Activated CD4-positive, alpha-beta T cell treated with anti-CD3 and anti-CD28 coated beads for 36 hours (primary cell): Measurements from ENCODE around the gene DGKB. TPM values are rescaled to one million over a fixed set of nuclear protein-coding genes. Genes with fewer than 3 reads are reported as not detected.

Experiments used
- ATAC-seq: fragments of 200-7000 bp; cut with Tn5 transposase; one replicate; pipeline ENCODE4 v1.10.0; 2021; ENCODE audit warnings: mild to moderate bottlenecking, moderate library complexity
- CTCF ChIA-PET: fragments of 350-600 bp; sonication (Branson Sonifier 250); formaldehyde crosslinking; loops from one replicate; lab custom pipeline; 2021; ENCODE audit warnings: antibody characterized with exemption; lab: Charles Lee
- POLR2A ChIA-PET: fragments of 350-600 bp; sonication (Branson Sonifier 250); formaldehyde crosslinking; loops from one replicate; lab custom pipeline; 2021; ENCODE audit warnings: antibody characterized with exemption, inconsistent platforms; lab: Charles Lee
- DNase-seq: peaks from one replicate; pipeline ENCODE4 v3.0.0-alpha.2; 2020
- H3K27ac Mint-ChIP-seq: one replicate; pipeline ENCODE4 v1.8.0; 2021; ENCODE audit warnings: mixed read lengths
- H3K27me3 Mint-ChIP-seq: one replicate; pipeline ENCODE4 v1.8.0; 2021; ENCODE audit warnings: mixed read lengths
- H3K36me3 Mint-ChIP-seq: one replicate; pipeline ENCODE4 v1.8.0; 2021; ENCODE audit warnings: low read depth, mixed read lengths
- H3K4me1 Mint-ChIP-seq: one replicate; pipeline ENCODE4 v1.8.0; 2021; ENCODE audit warnings: mixed read lengths
- H3K4me3 Mint-ChIP-seq: one replicate; pipeline ENCODE4 v1.8.0; 2021; ENCODE audit warnings: mild to moderate bottlenecking, moderate library complexity, mixed read lengths
- H3K9me3 Mint-ChIP-seq: one replicate; pipeline ENCODE4 v1.8.0; 2021; ENCODE audit warnings: low read depth, mixed read lengths
- intact Hi-C, 2 experiments: fragments of 100-400 bp; cut with DNase I in 1 of 2; cut with micrococcal nuclease in 1 of 2; formaldehyde crosslinking; loops; one replicate each; pipeline versions ENCODE4 v1.14.2 to v1.15.1; 2022 to 2024; cut with DNase I, micrococcal nuclease
- total RNA-seq, 2 experiments: library from RNA; stranded (reverse); gene quantifications; one replicate each; pipeline ENCODE4 v1.2.3, GENCODE V29; 2021

The DGKB gene
- total RNA-seq, 2 experiments from 2014 or later = not detected

DNA sequence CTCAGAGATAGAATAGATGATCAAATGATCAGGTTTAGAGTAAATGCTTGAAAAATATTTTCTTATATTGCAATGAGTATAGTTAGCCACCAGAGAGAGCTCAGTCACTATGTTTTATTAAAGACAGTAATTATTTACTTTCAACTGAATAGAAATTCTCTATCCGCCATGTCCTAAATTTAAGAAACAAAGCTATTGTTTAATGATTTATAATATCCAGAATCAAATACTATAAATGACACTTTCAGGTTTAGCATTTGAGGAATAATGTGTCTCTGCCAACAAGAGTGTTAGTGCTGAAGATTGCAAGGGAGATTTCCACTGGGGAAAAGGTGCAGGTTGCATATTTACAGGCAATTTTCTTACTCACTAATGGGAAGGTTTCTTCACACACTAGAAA is 184.7 kb downstream of the DGKB start:
- no peaks in the 10 kb centered on the region for H3K9me3 Mint-ChIP-seq
- intact Hi-C loops = loop anchor here (1.0 to 5.0 kb wide), 3 partner anchors 298 to 1354 kb away; no protein-coding TSS in a partner anchor
- no peaks in the 10 kb centered on the region for H3K27me3 Mint-ChIP-seq
- H3K4me1 Mint-ChIP-seq = peaks cover 9% of the 10 kb centered on the region
- H3K27ac Mint-ChIP-seq = no peak overlapping the region
- H3K36me3 Mint-ChIP-seq = no peaks in the 10 kb centered on the region
- POLR2A ChIA-PET = no interaction called here
- H3K4me3 Mint-ChIP-seq = no peak overlapping the region
- DNase-seq (no peak), ATAC-seq (no peak)
- CTCF ChIA-PET = interaction anchor here (1.7 kb wide), 1 partner anchor 299 kb away, joined by 4 read pairs; no protein-coding TSS in a partner anchor

DNA sequence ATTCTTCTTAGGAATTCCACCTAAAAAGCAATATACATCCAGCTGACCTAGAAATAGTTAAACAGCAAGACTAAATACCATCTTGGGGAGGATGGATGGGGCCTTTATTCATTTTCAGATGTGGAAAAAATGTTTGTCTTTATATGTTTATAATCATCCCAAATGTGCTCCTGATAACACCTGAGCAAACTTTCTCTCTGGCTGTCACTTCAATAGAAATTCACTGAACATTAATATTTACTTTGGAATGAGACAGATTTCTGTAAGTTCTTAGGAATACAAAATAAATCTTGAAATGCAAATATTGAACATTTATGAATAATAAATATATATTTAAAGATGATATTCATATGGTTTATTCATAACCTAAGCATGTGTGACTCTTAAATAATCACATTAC is 185.4 kb downstream of the DGKB start:
- intact Hi-C loops = loop anchor here (1.0 to 5.0 kb wide), 3 partner anchors 299 to 1355 kb away; no protein-coding TSS in a partner anchor

DNA sequence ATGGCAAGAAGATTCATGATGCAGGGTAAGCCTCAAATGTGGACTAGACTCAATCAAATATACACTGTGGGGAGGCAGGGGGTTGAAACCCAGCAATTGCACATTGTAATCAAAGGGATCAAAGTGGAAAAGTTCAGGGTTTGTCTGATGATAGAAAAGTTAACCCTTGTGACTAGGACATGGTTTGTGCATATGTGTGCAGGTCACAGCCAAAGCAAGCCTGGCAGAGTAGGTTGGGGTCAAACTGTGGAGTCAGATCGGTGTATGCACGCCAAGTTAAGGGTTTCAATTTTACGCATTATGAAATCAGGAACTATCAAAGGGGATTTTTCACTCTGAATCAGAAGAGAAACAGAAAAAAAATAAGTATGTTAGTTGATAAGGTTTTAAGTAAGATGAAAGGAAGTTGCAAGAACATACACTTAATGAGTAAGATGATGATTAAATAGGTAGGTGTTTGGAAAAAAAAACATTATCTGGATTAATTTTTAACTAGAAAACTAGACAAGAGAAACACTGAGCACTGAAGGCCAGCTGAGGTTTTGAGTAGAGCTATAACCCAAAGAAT is 188.3 kb downstream of the DGKB start:
- ChIA-PET CTCF (no interaction called here), POLR2A (no interaction called here)
- Mint-ChIP-seq H3K36me3 (no peaks in the 10 kb centered on the region), H3K27ac (no peak overlapping the region), H3K9me3 (no peaks in the 10 kb centered on the region), H3K27me3 (no peaks in the 10 kb centered on the region), H3K4me1 (peaks cover 9% of the 10 kb centered on the region), H3K4me3 (no peak overlapping the region)
- intact Hi-C loops = no loop called here
- DNase-seq = peak; percentile 31
- peak; percentile 97 for ATAC-seq

More for the DNA sequence above, 185.4 kb downstream of the DGKB start:
- no peak overlapping the region for H3K4me3 Mint-ChIP-seq
- no peaks in the 10 kb centered on the region for H3K36me3 Mint-ChIP-seq
- no peaks in the 10 kb centered on the region for H3K9me3 Mint-ChIP-seq
- H3K4me1 Mint-ChIP-seq = peaks cover 9% of the 10 kb centered on the region
- ChIA-PET CTCF (interaction anchor here (0.6 to 1.7 kb wide), 2 partner anchors 299 to 1370 kb away, joined by 3 to 4 read pairs; no protein-coding TSS in a partner anchor), POLR2A (no interaction called here)
- ATAC-seq = no peak
- DNase-seq = no peak
- no peaks in the 10 kb centered on the region for H3K27me3 Mint-ChIP-seq
- H3K27ac Mint-ChIP-seq = no peak overlapping the region

DNA sequence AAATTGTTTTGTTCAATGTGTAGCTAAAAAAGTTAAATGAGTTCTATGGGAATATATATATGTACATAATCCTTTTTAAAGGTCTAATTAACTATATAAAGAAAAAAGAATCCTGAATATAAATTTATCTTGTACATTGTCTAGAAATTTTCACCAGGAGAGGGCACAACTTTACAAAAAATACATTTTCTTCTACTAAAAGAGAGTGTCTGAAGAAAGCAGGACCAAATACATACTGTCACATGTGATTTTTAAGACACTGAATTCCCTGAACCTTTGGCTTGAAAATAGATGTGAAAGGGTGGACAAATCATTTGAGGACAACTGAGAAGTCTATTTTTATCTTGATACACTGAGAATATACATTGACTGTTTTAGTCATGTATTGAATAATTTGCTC is 204.3 kb downstream of the DGKB start:
- Mint-ChIP-seq H3K4me3 (no peak overlapping the region), H3K27me3 (no peaks in the 10 kb centered on the region), H3K4me1 (no peaks in the 10 kb centered on the region), H3K36me3 (no peaks in the 10 kb centered on the region), H3K9me3 (no peaks in the 10 kb centered on the region), H3K27ac (no peak overlapping the region)
- ATAC-seq (no peak), DNase-seq (no peak)
- ChIA-PET POLR2A (no interaction called here), CTCF (interaction anchor here (1.0 kb wide), 1 partner anchor 318 kb away, joined by 4 read pairs; no protein-coding TSS in a partner anchor)
- intact Hi-C loops = loop anchor here in 1 of 2 experiments (1.0 to 10.0 kb wide), 3 partner anchors 318 to 1374 kb away; no protein-coding TSS in a partner anchor

DNA sequence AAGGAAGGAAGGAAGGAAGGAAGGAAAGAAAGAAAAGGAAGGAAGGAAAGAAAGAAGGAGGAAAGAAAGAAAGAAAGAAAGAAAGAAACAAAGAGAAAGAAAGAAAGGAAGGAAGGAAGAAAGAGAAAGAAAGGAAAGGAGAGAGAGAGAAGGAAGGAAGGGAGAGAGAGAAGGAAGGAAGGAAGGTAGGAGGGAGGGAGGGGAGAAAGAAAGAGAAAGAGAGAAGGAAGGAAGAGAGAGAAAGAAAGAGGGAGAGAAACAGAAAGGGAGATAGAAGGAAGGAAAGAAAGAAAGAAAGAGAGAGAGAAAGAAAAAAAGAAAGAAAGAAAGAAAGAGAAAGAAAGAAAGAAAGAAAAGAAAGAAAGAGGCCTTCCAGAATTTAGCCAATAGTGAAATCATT is 204.9 kb downstream of the DGKB start:
- ATAC-seq = no peak
- no peaks in the 10 kb centered on the region for H3K9me3 Mint-ChIP-seq
- no peaks in the 10 kb centered on the region for H3K27me3 Mint-ChIP-seq
- no peak for DNase-seq
- no peaks in the 10 kb centered on the region for H3K36me3 Mint-ChIP-seq
- ChIA-PET POLR2A (no interaction called here), CTCF (interaction anchor here (1.0 kb wide), 1 partner anchor 318 kb away, joined by 4 read pairs; no protein-coding TSS in a partner anchor)
- intact Hi-C loops = loop anchor here in 1 of 2 experiments (1.0 to 10.0 kb wide), 3 partner anchors 319 to 1375 kb away; no protein-coding TSS in a partner anchor
- H3K4me1 Mint-ChIP-seq = no peaks in the 10 kb centered on the region
- H3K4me3 Mint-ChIP-seq = no peak overlapping the region
- no peak overlapping the region for H3K27ac Mint-ChIP-seq

DNA sequence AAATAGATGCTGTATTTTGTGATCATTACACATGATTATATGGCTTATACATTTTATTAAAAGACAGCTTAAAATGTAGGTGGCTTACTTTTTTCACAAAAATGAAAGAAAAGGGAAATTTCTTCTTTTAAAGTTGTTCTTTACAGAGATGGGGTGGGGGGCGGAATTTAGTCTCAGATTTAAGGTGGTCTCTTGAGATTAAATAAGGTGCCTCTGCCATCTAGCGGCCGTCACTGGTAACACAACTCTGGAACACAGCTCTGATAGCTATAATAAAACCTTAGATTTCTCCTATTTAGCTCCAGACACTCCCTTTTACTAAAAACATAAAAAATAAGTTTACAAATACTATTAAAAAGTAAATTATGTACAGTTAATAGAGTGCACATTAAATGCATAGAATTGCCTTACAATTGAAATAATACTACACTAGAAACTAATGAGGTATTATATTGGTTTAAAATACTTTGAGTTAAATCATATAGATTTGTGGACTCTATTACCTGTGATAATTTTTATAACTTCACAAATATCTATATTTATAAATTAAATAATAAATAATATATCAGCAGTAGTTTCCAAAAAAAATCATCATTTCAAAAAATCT is 210.9 kb downstream of the DGKB start:
- POLR2A ChIA-PET = no interaction called here
- H3K9me3 Mint-ChIP-seq = no peaks in the 10 kb centered on the region
- H3K27me3 Mint-ChIP-seq = no peaks in the 10 kb centered on the region
- intact Hi-C loops = loop anchor here (1.0 to 10.0 kb wide), 3 partner anchors 1167 to 1413 kb away; no protein-coding TSS in a partner anchor
- no peak overlapping the region for H3K27ac Mint-ChIP-seq
- H3K4me3 Mint-ChIP-seq = no peak overlapping the region
- CTCF ChIA-PET = interaction anchor here (0.6 to 3.3 kb wide), 19 partner anchors 11 to 1644 kb away, joined by 3 to 30 read pairs (median 4); no protein-coding TSS in a partner anchor
- ATAC-seq (no peak), DNase-seq (peak; percentile 62)
- H3K36me3 Mint-ChIP-seq = no peaks in the 10 kb centered on the region
- H3K4me1 Mint-ChIP-seq = no peaks in the 10 kb centered on the region

DNA sequence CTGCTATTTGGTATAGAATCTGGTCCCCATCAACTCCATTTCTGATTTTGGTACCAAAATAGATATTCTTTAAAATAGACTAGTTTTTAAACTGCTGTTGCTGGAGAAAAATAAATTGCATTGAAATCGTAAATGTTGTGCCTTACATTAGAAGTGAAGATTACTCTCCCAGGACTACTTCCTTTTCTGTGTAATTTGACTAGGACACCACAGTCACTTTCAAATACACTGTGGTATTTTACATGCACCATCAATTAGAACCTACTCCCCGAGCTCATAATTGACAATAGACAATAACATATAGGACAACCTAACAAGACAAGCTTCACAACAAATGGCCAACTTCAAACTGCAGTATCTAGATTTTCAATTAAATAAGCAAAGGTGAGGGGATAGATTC is 211.5 kb downstream of the DGKB start:
- no peak overlapping the region for H3K4me3 Mint-ChIP-seq
- H3K4me1 Mint-ChIP-seq = no peaks in the 10 kb centered on the region
- no peaks in the 10 kb centered on the region for H3K9me3 Mint-ChIP-seq
- H3K27ac Mint-ChIP-seq = no peak overlapping the region
- POLR2A ChIA-PET = no interaction called here
- ATAC-seq (no peak), DNase-seq (no peak)
- H3K27me3 Mint-ChIP-seq = no peaks in the 10 kb centered on the region
- CTCF ChIA-PET = interaction anchor here (0.6 to 3.3 kb wide), 15 partner anchors 10 to 1644 kb away, joined by 3 to 30 read pairs (median 4); no protein-coding TSS in a partner anchor
- intact Hi-C loops = loop anchor here (1.0 to 10.0 kb wide), 3 partner anchors 1166 to 1412 kb away; no protein-coding TSS in a partner anchor
- H3K36me3 Mint-ChIP-seq = no peaks in the 10 kb centered on the region

DNA sequence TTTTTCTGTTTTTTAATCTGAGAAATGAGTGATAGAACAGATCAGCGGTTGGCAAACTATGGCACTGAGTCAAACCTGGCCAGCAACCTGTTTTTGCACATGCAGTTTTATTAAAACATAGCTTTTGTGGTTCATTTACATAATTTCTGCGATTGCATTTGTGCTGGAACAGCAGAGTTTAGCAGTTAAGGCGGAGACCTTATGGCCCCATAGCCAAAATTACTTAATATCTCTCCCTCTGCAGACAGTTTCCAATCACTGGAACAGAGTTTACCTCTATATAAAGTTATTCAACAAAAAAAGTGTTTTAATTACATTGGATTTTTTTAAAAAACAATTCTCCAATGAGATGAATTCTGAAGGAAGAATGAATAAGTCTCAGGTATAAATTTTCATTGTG is 212.1 kb downstream of the DGKB start:
- H3K4me1 Mint-ChIP-seq = no peaks in the 10 kb centered on the region
- H3K9me3 Mint-ChIP-seq = no peaks in the 10 kb centered on the region
- CTCF ChIA-PET = interaction anchor here (0.9 to 3.3 kb wide), 6 partner anchors 10 to 1411 kb away, joined by 4 to 30 read pairs (median 10); no protein-coding TSS in a partner anchor
- intact Hi-C loops = loop anchor here (2.0 to 10.0 kb wide), 2 partner anchors 1166 to 1412 kb away; no protein-coding TSS in a partner anchor
- no peaks in the 10 kb centered on the region for H3K27me3 Mint-ChIP-seq
- H3K27ac Mint-ChIP-seq = no peak overlapping the region
- DNase-seq (no peak), ATAC-seq (no peak)
- H3K36me3 Mint-ChIP-seq = no peaks in the 10 kb centered on the region
- POLR2A ChIA-PET = no interaction called here
- no peak overlapping the region for H3K4me3 Mint-ChIP-seq

DNA sequence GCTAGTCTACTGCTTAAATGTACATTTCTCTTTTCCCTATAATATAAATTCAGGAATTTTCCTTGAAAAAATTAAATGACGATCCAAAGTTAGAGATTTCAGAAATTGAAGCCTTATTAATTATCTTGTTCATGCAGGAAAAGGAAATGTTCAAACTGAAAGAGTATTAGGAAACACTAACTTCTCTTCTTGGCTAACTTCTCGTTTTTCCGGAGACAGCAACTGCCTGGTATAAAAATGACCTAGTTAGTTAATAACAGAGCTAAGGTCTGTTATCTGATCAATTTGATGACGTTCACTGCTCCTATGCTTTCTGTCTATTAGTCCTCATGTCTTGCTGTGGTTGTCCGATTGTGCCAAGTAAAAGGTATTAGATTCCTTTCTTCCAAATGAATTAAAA is 212.5 kb downstream of the DGKB start:
- Mint-ChIP-seq H3K4me1 (no peaks in the 10 kb centered on the region), H3K27ac (no peak overlapping the region), H3K27me3 (no peaks in the 10 kb centered on the region), H3K9me3 (no peaks in the 10 kb centered on the region), H3K36me3 (no peaks in the 10 kb centered on the region), H3K4me3 (no peak overlapping the region)
- ChIA-PET POLR2A (no interaction called here), CTCF (interaction anchor here (2.2 to 3.3 kb wide), 2 partner anchors 9 to 13 kb away, joined by 13 to 25 read pairs; no protein-coding TSS in a partner anchor)
- intact Hi-C loops = loop anchor here (2.0 to 10.0 kb wide), 2 partner anchors 1165 to 1411 kb away; no protein-coding TSS in a partner anchor
- no peak for DNase-seq
- ATAC-seq = no peak

DNA sequence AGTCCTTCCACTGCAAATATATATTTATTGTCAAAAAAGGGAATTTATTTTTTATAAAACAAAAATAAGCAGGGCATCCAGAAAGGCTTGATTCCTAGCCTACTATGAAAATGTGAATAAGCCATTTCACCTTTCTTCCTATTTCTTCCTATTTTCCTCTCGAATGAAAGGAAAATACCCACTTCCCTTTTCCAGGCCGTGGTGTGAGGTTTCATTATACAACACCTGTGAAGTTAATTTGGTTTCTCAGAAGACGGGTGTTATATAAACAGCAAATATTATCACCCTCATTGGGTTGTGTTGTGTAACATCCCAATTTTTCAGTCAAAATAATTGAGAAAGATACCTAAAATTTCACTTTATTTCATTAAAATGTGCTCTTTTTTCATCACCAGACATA is 214.3 kb downstream of the DGKB start:
- POLR2A ChIA-PET = no interaction called here
- no peaks in the 10 kb centered on the region for H3K9me3 Mint-ChIP-seq
- CTCF ChIA-PET = interaction anchor here (1.6 kb wide), 1 partner anchor 1407 kb away, joined by 4 read pairs; no protein-coding TSS in a partner anchor
- H3K4me1 Mint-ChIP-seq = no peaks in the 10 kb centered on the region
- H3K27ac Mint-ChIP-seq = no peak overlapping the region
- no peak overlapping the region for H3K4me3 Mint-ChIP-seq
- intact Hi-C loops = no loop called here
- no peaks in the 10 kb centered on the region for H3K36me3 Mint-ChIP-seq
- DNase-seq = no peak
- no peak for ATAC-seq
- H3K27me3 Mint-ChIP-seq = no peaks in the 10 kb centered on the region

DNA sequence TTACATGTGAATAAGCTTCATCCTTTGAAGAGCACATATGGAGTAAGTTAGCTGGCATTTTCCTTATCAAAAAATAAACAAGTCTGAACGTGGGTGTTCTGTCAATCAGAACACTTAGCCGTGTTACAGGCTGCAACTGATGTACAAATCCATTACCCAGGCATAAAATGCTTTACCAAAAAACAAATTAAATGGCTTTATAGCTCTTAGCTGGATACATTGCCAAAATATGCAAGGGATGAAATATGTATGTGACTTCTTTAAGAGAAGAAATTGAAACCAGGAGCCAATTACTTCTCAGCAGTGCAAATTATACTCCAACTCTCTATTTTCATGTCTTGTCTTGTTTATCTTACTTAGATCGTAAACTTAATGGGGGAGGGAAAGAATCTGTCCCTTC is 214.8 kb downstream of the DGKB start:
- no peak for ATAC-seq
- Mint-ChIP-seq H3K4me1 (no peaks in the 10 kb centered on the region), H3K4me3 (no peak overlapping the region), H3K36me3 (no peaks in the 10 kb centered on the region), H3K9me3 (no peaks in the 10 kb centered on the region), H3K27ac (no peak overlapping the region), H3K27me3 (no peaks in the 10 kb centered on the region)
- intact Hi-C loops = no loop called here
- CTCF ChIA-PET = interaction anchor here (0.9 to 1.6 kb wide), 3 partner anchors 328 to 1409 kb away, joined by 3 to 4 read pairs (median 4); no protein-coding TSS in a partner anchor
- DNase-seq = no peak
- POLR2A ChIA-PET = no interaction called here
